OCI-LY3 (cell line): ENCODE data around the gene CCDC201.

ENCODE experiments used
- EZH2phosphoT487 ChIP-seq: fragments of 200-600 bp; shearing (Covaris generic); IDR thresholded peaks from 2 replicates; pipeline ENCODE4 v1.6.1; 2018; ENCODE audit warnings: antibody characterized with exemption, mixed run types, low read depth
- TF ChIP-seq, protein P1 (sequence below): fragments of 200-600, 300-600 bp; sonication (generic); IDR thresholded peaks from 2 replicates; pipeline ENCODE4 v1.5.1; 2014; ENCODE audit warnings: antibody characterized with exemption, low read length, low read depth

GRCh38 chr7:45886931-45887667, 14.2 kb upstream of the CCDC201 start:
- TF ChIP-seq, protein P1, sequence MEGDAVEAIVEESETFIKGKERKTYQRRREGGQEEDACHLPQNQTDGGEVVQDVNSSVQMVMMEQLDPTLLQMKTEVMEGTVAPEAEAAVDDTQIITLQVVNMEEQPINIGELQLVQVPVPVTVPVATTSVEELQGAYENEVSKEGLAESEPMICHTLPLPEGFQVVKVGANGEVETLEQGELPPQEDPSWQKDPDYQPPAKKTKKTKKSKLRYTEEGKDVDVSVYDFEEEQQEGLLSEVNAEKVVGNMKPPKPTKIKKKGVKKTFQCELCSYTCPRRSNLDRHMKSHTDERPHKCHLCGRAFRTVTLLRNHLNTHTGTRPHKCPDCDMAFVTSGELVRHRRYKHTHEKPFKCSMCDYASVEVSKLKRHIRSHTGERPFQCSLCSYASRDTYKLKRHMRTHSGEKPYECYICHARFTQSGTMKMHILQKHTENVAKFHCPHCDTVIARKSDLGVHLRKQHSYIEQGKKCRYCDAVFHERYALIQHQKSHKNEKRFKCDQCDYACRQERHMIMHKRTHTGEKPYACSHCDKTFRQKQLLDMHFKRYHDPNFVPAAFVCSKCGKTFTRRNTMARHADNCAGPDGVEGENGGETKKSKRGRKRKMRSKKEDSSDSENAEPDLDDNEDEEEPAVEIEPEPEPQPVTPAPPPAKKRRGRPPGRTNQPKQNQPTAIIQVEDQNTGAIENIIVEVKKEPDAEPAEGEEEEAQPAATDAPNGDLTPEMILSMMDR = no peak
- TF ChIP-seq EZH2phosphoT487 = no peak
